ENCODE measurements around the gene SLC24A5.

SLC24A5 gene

GRCh38 chr15:48147358-48147757 is 26.6 kb downstream of the SLC24A5 start:
- no peak overlapping the region for H3K27ac ChIP-seq (ENCODE audit: low read length)
- no peak overlapping the region for H2AFZ ChIP-seq (ENCODE audit: low read length)
- no peaks in the 10 kb centered on the region for H4K20me1 ChIP-seq (ENCODE audit: insufficient read depth, low read length)
- no peaks in the 10 kb centered on the region for H3K36me3 ChIP-seq (replicated peaks; ENCODE audit: insufficient read depth, low read length)
- H3K9ac ChIP-seq (ENCODE audit: low read length) = no peak overlapping the region
- no peaks in the 10 kb centered on the region for H3K9me3 ChIP-seq (replicated peaks; ENCODE audit: insufficient read depth, low read length)
- H3F3A ChIP-seq (ENCODE audit: insufficient read depth, low read length) = no peaks in the 10 kb centered on the region
- TF ChIP-seq, protein P1, sequence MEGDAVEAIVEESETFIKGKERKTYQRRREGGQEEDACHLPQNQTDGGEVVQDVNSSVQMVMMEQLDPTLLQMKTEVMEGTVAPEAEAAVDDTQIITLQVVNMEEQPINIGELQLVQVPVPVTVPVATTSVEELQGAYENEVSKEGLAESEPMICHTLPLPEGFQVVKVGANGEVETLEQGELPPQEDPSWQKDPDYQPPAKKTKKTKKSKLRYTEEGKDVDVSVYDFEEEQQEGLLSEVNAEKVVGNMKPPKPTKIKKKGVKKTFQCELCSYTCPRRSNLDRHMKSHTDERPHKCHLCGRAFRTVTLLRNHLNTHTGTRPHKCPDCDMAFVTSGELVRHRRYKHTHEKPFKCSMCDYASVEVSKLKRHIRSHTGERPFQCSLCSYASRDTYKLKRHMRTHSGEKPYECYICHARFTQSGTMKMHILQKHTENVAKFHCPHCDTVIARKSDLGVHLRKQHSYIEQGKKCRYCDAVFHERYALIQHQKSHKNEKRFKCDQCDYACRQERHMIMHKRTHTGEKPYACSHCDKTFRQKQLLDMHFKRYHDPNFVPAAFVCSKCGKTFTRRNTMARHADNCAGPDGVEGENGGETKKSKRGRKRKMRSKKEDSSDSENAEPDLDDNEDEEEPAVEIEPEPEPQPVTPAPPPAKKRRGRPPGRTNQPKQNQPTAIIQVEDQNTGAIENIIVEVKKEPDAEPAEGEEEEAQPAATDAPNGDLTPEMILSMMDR (IDR thresholded peaks at IDR 0.05; ENCODE audit: low read length) = no peak
- TF ChIP-seq EZH2phosphoT487 (IDR thresholded peaks at IDR 0.05; ENCODE audit: low read length) = no peak
- no peak for TF ChIP-seq EZH2 (optimal IDR thresholded peaks at IDR 0.05; ENCODE audit: low read depth, low read length)
- no peak overlapping the region for H3K4me3 ChIP-seq (ENCODE audit: low read length)
- no peak overlapping the region for H3K4me2 ChIP-seq (ENCODE audit: low read depth, low read length)
- H3K79me2 ChIP-seq (ENCODE audit: low read length) = no peaks in the 10 kb centered on the region
- H3K9me2 ChIP-seq (replicated peaks; ENCODE audit: insufficient read depth, low read length) = no peaks in the 10 kb centered on the region
- no peak for DNase-seq
- H3K4me1 ChIP-seq (ENCODE audit: low read length) = no peaks in the 10 kb centered on the region
- no peaks in the 10 kb centered on the region for H3K27me3 ChIP-seq (replicated peaks; ENCODE audit: insufficient read depth, low read length)

- Histone ChIP-seq H3K9me3 (replicated peaks; ENCODE audit: insufficient read depth, low read length) (no peaks in the 10 kb centered on the region), H3K36me3 (replicated peaks; ENCODE audit: insufficient read depth, low read length) (no peaks in the 10 kb centered on the region), H3K4me1 (ENCODE audit: low read length) (no peaks in the 10 kb centered on the region), H3K4me2 (ENCODE audit: low read depth, low read length) (no peak overlapping the region), H3K79me2 (ENCODE audit: low read length) (no peaks in the 10 kb centered on the region), H3K4me3 (ENCODE audit: low read length) (no peak overlapping the region), H2AFZ (ENCODE audit: low read length) (no peak overlapping the region), H3K27ac (ENCODE audit: low read length) (no peak overlapping the region), H3K27me3 (replicated peaks; ENCODE audit: insufficient read depth, low read length) (no peaks in the 10 kb centered on the region), H3F3A (ENCODE audit: insufficient read depth, low read length) (no peaks in the 10 kb centered on the region), H4K20me1 (ENCODE audit: insufficient read depth, low read length) (no peaks in the 10 kb centered on the region), H3K9me2 (replicated peaks; ENCODE audit: insufficient read depth, low read length) (no peaks in the 10 kb centered on the region), H3K9ac (ENCODE audit: low read length) (no peak overlapping the region)
- TF ChIP-seq, protein P1 (IDR thresholded peaks at IDR 0.05; ENCODE audit: low read length) = no peak
- TF ChIP-seq EZH2 (optimal IDR thresholded peaks at IDR 0.05; ENCODE audit: low read depth, low read length) (no peak), EZH2phosphoT487 (IDR thresholded peaks at IDR 0.05; ENCODE audit: low read length) (no peak)
- no peak for DNase-seq
Observed at GRCh38 chr15:48149858-48150257, 29.1 kb downstream of the SLC24A5 start.

DNA sequence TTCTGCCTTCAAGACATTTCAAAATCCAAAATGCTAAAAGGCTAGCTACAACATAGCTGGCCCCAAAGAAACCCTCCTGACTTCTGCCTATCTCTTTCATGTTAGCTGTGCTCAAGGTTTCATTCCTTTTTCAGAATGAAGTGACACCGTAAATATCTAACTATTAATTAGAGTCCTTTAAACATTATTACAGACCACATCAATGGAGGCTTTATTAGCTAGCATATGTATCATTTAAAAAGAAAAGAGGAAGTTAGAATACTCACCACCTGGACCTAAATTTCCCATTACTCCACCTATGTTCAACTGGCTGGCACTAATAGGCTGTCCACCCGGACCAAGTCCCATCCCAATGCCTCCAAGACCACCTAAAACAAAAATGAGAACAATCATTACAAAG is 32.7 kb downstream of the SLC24A5 start:
- Histone ChIP-seq H3K79me2 (ENCODE audit: low read length) (no peaks in the 10 kb centered on the region), H3K27me3 (replicated peaks; ENCODE audit: insufficient read depth, low read length) (no peaks in the 10 kb centered on the region), H3K4me2 (ENCODE audit: low read depth, low read length) (no peak overlapping the region), H3K9ac (ENCODE audit: low read length) (no peak overlapping the region), H3K27ac (ENCODE audit: low read length) (no peak overlapping the region), H3K4me3 (ENCODE audit: low read length) (no peak overlapping the region), H4K20me1 (ENCODE audit: insufficient read depth, low read length) (no peaks in the 10 kb centered on the region), H3F3A (ENCODE audit: insufficient read depth, low read length) (no peaks in the 10 kb centered on the region), H2AFZ (ENCODE audit: low read length) (no peak overlapping the region), H3K36me3 (replicated peaks; ENCODE audit: insufficient read depth, low read length) (no peaks in the 10 kb centered on the region), H3K4me1 (ENCODE audit: low read length) (no peaks in the 10 kb centered on the region), H3K9me3 (replicated peaks; ENCODE audit: insufficient read depth, low read length) (no peaks in the 10 kb centered on the region), H3K9me2 (replicated peaks; ENCODE audit: insufficient read depth, low read length) (no peaks in the 10 kb centered on the region)
- TF ChIP-seq EZH2 (optimal IDR thresholded peaks at IDR 0.05; ENCODE audit: low read depth, low read length) = no peak
- TF ChIP-seq, protein P1 (IDR thresholded peaks at IDR 0.05; ENCODE audit: low read length) = no peak
- TF ChIP-seq EZH2phosphoT487 (IDR thresholded peaks at IDR 0.05; ENCODE audit: low read length) = no peak
- DNase-seq = no peak
